ENCODE results near the gene PTPN7.
"Not testable (repeated sequence)": the region's sequence is repeated elsewhere in the genome, so short reads cannot be mapped to it uniquely, and the experiment has no call there.

Gene PTPN7
- 151 to 209 reads per million in 2 donors for total RNA-seq

GRCh38 chr1:202160377-202160940 is at the start of gene PTPN7:
TSS of gene PTPN7 (minus strand) at chr1:202160602. CDS start at chr1:202159402, 1,200 bp downstream.
- peak; percentile 50 for DNase-seq

- DNase-seq: no peak
These were observed 48.0 kb upstream of the PTPN7 start for GRCh38 chr1:202208351-202208857.

GRCh38 chr1:202207292-202207691 is 46.9 kb upstream of the PTPN7 start:
- no peak for DNase-seq

GRCh38 chr1:202205523-202206190 is 45.3 kb upstream of the PTPN7 start:
- DNase-seq: no peak

- no peak for DNase-seq
These were observed 43.7 kb upstream of the PTPN7 start for GRCh38 chr1:202204065-202204464.

- no peak for DNase-seq
These were observed 43.0 kb upstream of the PTPN7 start for GRCh38 chr1:202203238-202204039.

GRCh38 chr1:202202500-202203168 is 42.2 kb upstream of the PTPN7 start:
- DNase-seq: no peak

- DNase-seq: no peak
These were observed 41.6 kb upstream of the PTPN7 start for GRCh38 chr1:202201971-202202370.

- DNase-seq: no peak
These were observed 40.9 kb upstream of the PTPN7 start for GRCh38 chr1:202201266-202201665.

- DNase-seq: no peak
These were observed 40.3 kb upstream of the PTPN7 start for GRCh38 chr1:202200669-202201068.

- no peak for DNase-seq
These were observed 39.7 kb upstream of the PTPN7 start for GRCh38 chr1:202200112-202200548.

GRCh38 chr1:202199040-202199889 is 38.9 kb upstream of the PTPN7 start:
- DNase-seq: no peak

GRCh38 chr1:202198366-202198724 is 37.9 kb upstream of the PTPN7 start:
- no peak for DNase-seq

GRCh38 chr1:202197653-202198365 is 37.4 kb upstream of the PTPN7 start:
- no peak for DNase-seq

GRCh38 chr1:202194328-202194648 is 33.9 kb upstream of the PTPN7 start:
- no peak for DNase-seq

- DNase-seq: no peak
These were observed 33.4 kb upstream of the PTPN7 start, which contains the start of gene LGR6 for GRCh38 chr1:202193614-202194327. TSS of gene LGR6 (plus strand) at chr1:202193799. CDS start at chr1:202193990, 191 bp downstream.

GRCh38 chr1:202192770-202193613 is 32.6 kb upstream of the PTPN7 start:
- no peak for DNase-seq

GRCh38 chr1:202191391-202191790 is 31.0 kb upstream of the PTPN7 start:
- DNase-seq: not testable (repeated sequence)

GRCh38 chr1:202189918-202190715 is 29.7 kb upstream of the PTPN7 start:
- no peak for DNase-seq
